Measurements from ENCODE around the gene SCN7A.
"Not testable (repeated sequence)": the region's sequence is repeated elsewhere in the genome, so short reads cannot be mapped to it uniquely, and the experiment has no call there.

The SCN7A gene

GRCh38 chr2:166410828-166411472 is 83.1 kb downstream of the SCN7A start:
- DNase-seq (ENCODE audit: low read depth, low spot score), result no peak
- no peak overlapping the region for H3K4me3 ChIP-seq (ENCODE audit: low read length)

- not testable (repeated sequence) for H3K4me3 ChIP-seq (ENCODE audit: low read length); DNase-seq (ENCODE audit: low read depth, low spot score)
Measured at GRCh38 chr2:166407746-166408145, 86.3 kb downstream of the SCN7A start.

DNA sequence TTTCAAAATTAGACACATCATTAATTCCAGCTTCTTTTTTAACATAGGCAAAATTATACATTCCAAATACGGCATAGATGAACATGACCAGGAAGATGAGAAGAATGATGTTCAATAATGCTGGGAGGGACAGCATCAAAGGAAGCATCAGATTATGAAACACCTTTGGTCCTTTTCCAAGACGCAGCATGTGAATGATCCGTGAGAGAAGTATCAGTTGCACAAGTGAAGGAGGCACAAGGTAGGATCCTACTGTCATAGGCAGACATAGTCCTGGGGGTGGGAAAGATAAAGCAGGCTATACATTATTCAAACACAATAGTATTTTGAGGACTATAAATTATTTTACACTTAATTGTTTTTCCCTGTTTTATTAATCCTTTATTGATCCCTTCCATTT is 87.7 kb downstream of the SCN7A start:
- no peak for DNase-seq (ENCODE audit: low read depth, low spot score)
- no peak overlapping the region for H3K4me3 ChIP-seq (ENCODE audit: low read length)

DNA sequence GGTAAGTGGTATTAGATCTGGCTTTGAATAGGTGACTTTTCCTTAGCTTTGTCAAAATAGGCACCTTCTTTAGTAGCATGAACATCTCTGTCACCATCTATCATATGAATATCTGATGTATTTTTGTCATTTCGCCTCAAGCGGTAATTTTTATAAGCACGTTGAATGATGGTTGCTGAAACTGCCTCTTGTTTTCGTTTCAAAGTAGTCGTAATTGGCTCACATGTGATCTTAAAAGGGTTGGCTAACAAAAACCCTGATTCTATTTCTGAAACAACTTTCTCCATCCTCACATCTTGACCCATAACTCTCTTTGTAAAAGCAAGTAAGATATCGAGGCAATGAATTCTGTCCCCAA is 88.5 kb downstream of the SCN7A start:
- no peak for DNase-seq (ENCODE audit: low read depth, low spot score)
- H3K4me3 ChIP-seq (ENCODE audit: low read length), result no peak overlapping the region

DNA sequence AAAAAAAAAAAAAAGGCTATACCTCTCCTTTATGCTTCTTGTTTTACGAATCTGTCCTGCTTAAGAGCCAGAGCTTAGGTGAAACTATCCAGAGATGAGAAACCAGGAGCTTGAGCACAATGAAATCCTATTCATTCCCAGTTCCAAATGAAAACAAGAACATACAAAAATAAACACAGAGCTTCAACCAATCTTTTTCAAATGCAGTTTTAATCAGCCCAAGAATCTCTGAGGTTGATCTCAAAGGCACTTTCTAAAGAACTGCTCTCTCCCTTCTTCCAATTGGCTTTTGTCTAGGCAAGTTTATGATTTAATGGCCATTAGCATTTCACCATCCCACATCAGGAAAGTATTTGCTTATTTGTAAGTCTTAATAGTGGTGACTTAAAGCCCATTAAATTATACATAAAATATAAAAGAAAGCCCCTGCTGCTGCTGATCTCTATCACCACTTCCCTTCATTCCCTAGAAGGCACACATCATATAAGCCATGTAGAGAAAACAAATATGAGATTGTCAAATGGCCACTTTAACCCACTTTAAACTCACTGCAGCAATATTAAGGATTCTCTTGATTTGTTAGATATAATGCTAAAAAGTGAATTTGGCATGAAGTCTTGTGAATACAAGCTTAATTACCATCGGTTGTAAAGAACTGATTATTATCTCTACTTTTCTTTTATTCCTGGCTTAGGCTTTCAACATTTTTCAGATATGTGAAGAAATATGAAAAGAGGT is 89.0 kb downstream of the SCN7A start:
- no peak for DNase-seq (ENCODE audit: low read depth, low spot score)
- no peak overlapping the region for H3K4me3 ChIP-seq (ENCODE audit: low read length)

GRCh38 chr2:166394245-166394644 is 99.8 kb downstream of the SCN7A start:
- DNase-seq (ENCODE audit: low read depth, low spot score), result no peak

DNA sequence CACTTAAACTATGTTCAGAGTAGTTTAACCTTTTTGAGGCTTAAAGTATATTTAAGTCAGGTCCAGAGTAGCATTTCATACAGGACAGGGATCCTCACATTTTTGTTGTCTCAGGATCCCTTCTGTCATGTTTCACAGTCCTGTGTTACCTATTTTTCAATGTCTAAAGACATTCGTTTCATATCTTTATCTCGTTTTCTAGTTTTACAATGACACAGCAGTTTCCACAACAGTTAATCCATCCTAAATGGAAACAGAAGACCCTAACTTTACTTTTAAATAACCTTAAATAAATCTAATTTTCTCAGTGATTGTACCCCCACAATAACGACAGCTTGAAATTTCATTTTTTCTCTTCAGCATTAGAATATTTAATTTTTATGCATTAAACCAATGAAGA is 101.0 kb downstream of the SCN7A start:
- DNase-seq (ENCODE audit: low read depth, low spot score), result no peak
- H3K4me3 ChIP-seq (ENCODE audit: low read length), result no peak overlapping the region

More at GRCh38 chr2:166394245-166394644, 99.8 kb downstream of the SCN7A start:
- H3K4me3 ChIP-seq (ENCODE audit: low read length), result no peak overlapping the region

DNA sequence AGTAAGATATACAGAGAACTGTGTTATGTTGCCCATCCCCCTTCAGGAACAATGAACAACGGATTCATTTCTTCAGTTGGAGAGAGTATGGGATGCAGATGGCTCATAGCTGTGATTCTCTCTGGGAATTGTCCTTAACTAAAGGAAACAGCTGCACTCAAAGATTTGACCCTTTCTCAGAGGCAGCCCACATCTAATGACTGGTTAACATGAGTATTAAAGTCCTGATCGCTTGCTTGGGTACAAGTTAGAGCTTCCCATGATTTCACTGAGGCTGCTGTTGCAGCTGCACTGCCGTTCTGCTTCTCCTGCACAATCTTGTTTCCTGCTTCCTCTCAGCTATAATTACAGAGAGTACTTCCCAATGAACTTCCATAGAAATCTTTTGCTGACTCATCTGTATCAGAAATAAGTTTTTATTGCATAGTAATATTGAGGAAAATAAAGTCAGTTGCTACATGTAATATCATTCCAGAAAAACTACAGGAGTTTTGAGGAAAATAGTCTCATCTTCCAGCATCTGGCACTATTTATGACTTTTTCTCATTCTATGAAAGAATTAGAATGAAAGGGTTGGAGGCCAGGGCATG is 105.5 kb downstream of the SCN7A start:
- no peak for DNase-seq (ENCODE audit: low read depth, low spot score)

GRCh38 chr2:166385313-166385712 is 108.7 kb downstream of the SCN7A start:
- DNase-seq (ENCODE audit: low read depth, low spot score), result no peak
- H3K4me3 ChIP-seq (ENCODE audit: low read length), result no peak overlapping the region

More for the DNA sequence above, 105.5 kb downstream of the SCN7A start:
- H3K4me3 ChIP-seq (ENCODE audit: low read length), result no peak overlapping the region

DNA sequence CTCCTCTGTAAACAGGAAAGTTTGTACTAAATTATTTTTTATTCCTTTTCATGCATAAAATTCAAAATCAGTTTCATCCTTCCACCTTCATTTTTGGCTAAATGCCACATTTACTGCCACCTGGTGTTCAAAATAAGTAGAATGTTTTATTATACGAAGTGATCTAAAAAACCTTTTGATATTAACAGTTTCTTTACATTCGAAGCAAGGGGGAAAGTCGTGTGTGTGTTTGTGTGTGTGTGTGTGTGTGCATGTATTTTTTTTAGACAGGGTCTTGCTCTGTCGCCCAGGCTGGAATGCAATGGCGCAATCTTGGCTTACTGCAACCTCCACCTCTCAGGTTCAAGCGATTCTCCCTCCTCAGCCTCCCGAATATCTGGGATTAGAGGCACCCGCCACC is 109.3 kb downstream of the SCN7A start:
- DNase-seq (ENCODE audit: low read depth, low spot score), result no peak
- H3K4me3 ChIP-seq (ENCODE audit: low read length), result no peak overlapping the region

- no peak for DNase-seq (ENCODE audit: low read depth, low spot score)
- H3K4me3 ChIP-seq (ENCODE audit: low read length), result no peak overlapping the region
Measured at GRCh38 chr2:166382448-166382847, 111.6 kb downstream of the SCN7A start.

DNA sequence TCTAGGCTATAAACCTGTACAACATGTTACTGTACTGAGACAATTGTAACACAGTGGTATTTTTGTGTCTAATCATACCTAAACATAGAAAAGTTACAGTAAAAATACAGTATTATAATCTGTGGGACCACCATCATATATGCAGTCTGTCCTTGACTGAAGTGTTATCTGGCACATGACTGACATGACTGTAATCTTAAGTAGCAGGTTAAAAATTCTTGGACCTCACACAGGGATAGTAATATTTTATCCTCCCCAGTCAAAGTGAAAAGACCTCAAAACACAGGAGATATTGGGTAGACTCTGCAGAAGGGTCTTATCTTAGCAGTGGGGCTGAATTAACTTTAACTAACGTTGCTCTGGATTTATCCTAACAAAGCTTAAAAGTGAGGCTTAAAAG is 113.4 kb downstream of the SCN7A start:
- no peak for DNase-seq (ENCODE audit: low read depth, low spot score)
- H3K4me3 ChIP-seq (ENCODE audit: low read length), result no peak overlapping the region

- no peak overlapping the region for H3K4me3 ChIP-seq (ENCODE audit: low read length)
- DNase-seq (ENCODE audit: low read depth, low spot score), result no peak
Measured at GRCh38 chr2:166376873-166377272, 117.2 kb downstream of the SCN7A start.

- no peak for DNase-seq (ENCODE audit: low read depth, low spot score)
- H3K4me3 ChIP-seq (ENCODE audit: low read length), result no peak overlapping the region
Measured at GRCh38 chr2:166376488-166376828, 117.6 kb downstream of the SCN7A start.

DNA sequence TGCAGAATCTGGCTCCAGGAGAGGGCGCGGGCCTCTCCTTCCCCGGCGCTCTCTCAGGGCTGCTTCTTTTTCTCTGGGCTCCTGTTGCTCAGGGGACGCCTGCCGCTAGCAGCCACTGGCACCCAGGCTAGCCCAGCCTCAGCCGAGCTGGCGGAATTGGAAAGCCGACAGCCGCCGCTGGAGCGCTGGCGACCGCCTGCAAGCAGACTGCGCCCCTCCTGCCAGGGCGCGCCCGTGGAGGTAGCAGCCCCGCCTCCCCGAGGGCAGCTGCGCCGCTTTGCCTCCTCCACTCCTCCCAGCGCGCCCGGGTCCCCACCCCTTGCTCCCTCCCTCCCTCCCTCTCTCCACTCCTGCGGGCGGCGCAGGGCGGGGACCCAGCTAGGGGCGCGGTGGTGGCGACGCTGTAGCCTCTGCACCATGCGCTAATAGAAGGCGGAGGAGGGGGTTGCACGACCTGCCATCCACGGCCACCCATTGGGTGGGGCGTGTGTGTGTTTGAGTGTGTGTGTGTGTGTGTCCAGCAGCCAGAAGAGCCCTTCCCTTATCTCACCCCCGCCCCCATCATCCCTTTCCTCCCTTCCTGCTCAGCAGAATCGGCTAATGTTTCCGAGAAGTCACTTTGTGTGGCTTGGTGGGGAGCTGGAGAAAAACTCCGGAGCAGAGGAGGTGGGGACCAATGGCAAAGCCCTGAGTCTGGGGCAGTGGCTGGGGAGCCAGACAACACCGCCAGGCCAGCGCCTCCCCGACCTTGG is 118.1 kb downstream of the SCN7A start, which contains the start of gene SCN9A:
Gene SCN9A, minus strand, starts transcription at position 209 of the 752 bp plus-strand sequence. CDS start 64,188 bp downstream, outside the sequence.
- DNase-seq (ENCODE audit: low read depth, low spot score), result peak; percentile 52
- peak within 1 kb of the TSS; percentile 54 for H3K4me3 ChIP-seq (ENCODE audit: low read length)

GRCh38 chr2:166375195-166375735 is 118.8 kb downstream of the SCN7A start:
- DNase-seq (ENCODE audit: low read depth, low spot score), result no peak

DNA sequence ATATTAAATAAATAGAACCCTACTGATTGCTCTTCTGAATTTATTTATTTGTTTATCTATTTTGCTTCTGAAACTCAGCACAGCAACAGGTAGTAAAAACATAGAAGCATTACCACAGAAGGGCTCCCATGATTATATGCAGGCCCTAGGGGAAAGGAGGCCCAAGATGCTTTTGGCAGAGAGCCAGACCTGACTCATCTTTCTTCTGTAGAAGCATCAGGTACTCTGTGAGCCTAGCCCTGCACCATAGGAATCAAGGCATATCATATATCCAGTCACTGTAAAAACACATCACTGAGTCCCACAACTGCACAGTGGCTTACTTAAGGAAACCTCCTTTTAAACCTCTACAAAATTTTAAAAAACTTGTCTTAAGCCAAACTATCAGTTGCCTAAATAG is 120.1 kb downstream of the SCN7A start:
- DNase-seq (ENCODE audit: low read depth, low spot score), result no peak
- H3K4me3 ChIP-seq (ENCODE audit: low read length), result no peak overlapping the region

More at GRCh38 chr2:166375195-166375735, 118.8 kb downstream of the SCN7A start:
- peak overlapping the region; percentile 54 for H3K4me3 ChIP-seq (ENCODE audit: low read length)

DNA sequence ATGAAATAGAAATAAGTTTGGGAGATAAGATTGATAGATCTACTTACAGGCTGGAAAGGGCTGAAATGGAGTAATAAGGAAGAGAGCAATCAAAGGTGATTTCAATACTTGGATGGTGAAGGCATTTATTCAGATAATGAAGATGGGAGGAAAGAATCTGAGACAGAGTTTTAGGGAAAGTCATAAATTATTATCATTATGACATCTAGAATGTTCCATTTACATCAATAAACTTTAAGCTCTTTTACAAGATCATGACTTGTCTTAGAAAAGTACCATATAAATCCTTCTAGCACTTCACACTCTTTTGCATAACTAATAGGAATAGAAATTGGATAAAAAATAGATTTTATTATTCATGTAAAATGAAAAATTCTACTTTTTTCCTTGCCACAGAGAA is 120.5 kb downstream of the SCN7A start:
- H3K4me3 ChIP-seq (ENCODE audit: low read length), result no peak overlapping the region
- no peak for DNase-seq (ENCODE audit: low read depth, low spot score)

- no peak for DNase-seq (ENCODE audit: low read depth, low spot score)
- H3K4me3 ChIP-seq (ENCODE audit: low read length), result no peak overlapping the region
Measured at GRCh38 chr2:166373105-166373504, 120.9 kb downstream of the SCN7A start.

All from Jurkat, Clone E6-1 (cell line).